ENCODE results near the gene PRSS12.

The PRSS12 gene

DNA sequence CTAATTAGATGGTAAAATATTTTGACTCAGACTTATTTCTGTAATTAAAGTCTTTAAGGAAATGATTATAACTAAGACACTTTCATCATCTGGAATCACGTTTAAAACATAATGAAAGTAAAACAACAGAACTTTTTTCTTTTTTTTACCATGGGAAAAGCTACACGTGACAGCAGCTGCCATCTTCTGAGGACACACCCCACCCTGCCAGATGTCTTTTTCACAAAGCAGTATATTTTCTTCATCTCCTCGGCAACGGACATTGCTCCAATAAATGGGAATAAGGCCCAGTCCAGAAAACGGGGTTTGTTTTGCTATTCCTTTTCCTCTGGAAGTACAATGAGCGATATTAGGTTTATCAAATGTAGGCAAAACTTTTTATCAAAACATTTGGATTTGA is 17.5 kb downstream of the PRSS12 start:
- no peaks in the 10 kb centered on the region for H3K27me3 ChIP-seq (ENCODE audit: control insufficient read depth, insufficient read depth, low read length)
- H3K4me1 ChIP-seq (ENCODE audit: control insufficient read depth, insufficient read depth, low read length): peaks cover 6% of the 10 kb centered on the region
- no peak overlapping the region for H3K9ac ChIP-seq (ENCODE audit: low read length)
- no peaks in the 10 kb centered on the region for H3K9me3 ChIP-seq (ENCODE audit: control insufficient read depth, low read length)
- H3K36me3 ChIP-seq (ENCODE audit: control insufficient read depth, insufficient read depth, low read length): no peaks in the 10 kb centered on the region
- no peak overlapping the region for H3K4me3 ChIP-seq (ENCODE audit: low read length)

- Histone ChIP-seq H3K9me3 (ENCODE audit: control insufficient read depth, low read length) (no peaks in the 10 kb centered on the region), H3K4me3 (ENCODE audit: low read length) (no peak overlapping the region), H3K36me3 (ENCODE audit: control insufficient read depth, insufficient read depth, low read length) (no peaks in the 10 kb centered on the region), H3K27me3 (ENCODE audit: control insufficient read depth, insufficient read depth, low read length) (no peaks in the 10 kb centered on the region), H3K9ac (ENCODE audit: low read length) (no peak overlapping the region), H3K4me1 (ENCODE audit: control insufficient read depth, insufficient read depth, low read length) (no peaks in the 10 kb centered on the region)
Observed at GRCh38 chr4:118331352-118331751, 21.5 kb downstream of the PRSS12 start.

- Histone ChIP-seq H3K9me3 (ENCODE audit: control insufficient read depth, low read length) (no peaks in the 10 kb centered on the region), H3K27me3 (ENCODE audit: control insufficient read depth, insufficient read depth, low read length) (no peaks in the 10 kb centered on the region), H3K36me3 (ENCODE audit: control insufficient read depth, insufficient read depth, low read length) (no peaks in the 10 kb centered on the region), H3K4me3 (ENCODE audit: low read length) (no peak overlapping the region), H3K9ac (ENCODE audit: low read length) (no peak overlapping the region), H3K4me1 (ENCODE audit: control insufficient read depth, insufficient read depth, low read length) (no peaks in the 10 kb centered on the region)
Observed at GRCh38 chr4:118329849-118330248, 23.0 kb downstream of the PRSS12 start.

DNA sequence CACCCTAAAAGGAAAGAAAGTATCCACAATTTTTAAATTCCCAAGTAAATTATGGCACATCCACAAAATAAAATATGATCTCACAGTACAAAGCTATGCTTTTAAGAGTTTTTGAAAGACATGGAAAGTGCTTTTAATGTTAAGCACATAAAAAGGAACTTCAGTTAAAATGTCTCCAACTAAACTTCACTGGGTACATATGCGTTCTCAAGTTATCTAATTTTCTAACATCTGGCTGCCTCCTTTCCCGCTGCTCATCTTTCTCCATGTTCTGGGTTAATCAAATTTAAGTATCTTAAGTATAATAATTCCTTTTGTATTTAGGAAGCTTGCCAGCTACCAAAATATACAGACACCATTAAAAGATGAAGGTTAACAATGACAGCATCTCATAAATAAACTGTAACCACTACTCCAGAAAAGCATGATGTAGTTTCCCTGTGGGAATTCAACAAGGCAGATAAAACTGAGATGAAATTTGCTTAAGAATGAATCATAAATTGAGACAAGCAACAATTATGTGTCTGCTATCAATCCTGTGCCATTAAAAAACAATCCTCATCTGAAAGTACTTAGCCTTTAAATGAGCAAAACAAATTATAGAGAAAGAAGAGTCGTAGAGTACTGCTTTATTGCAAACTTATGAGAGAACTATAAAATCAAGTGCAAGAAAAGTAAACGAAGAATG is 25.1 kb downstream of the PRSS12 start:
- Histone ChIP-seq H3K4me3 (ENCODE audit: low read length) (no peak overlapping the region), H3K27me3 (ENCODE audit: control insufficient read depth, insufficient read depth, low read length) (no peaks in the 10 kb centered on the region), H3K9me3 (ENCODE audit: control insufficient read depth, low read length) (no peaks in the 10 kb centered on the region), H3K36me3 (ENCODE audit: control insufficient read depth, insufficient read depth, low read length) (no peaks in the 10 kb centered on the region), H3K9ac (ENCODE audit: low read length) (no peak overlapping the region), H3K4me1 (ENCODE audit: control insufficient read depth, insufficient read depth, low read length) (no peaks in the 10 kb centered on the region)

DNA sequence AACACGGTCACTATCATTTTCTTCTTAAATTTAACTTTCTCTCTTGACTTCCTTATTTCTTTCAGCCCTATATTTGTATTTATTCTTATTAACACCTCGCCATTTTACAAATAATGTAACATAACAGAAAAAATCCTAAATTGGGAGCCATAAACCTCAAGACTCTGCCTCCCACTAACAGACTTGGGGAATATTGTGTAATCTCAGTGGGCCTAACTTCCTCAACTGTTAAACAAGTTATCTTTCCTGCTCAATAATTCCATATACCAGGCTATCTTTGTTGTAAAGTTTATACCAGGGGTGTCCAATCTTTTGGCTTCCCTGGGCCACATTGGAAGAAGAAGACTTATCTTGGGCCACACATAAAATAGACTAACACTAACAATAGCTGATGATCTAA is 26.2 kb downstream of the PRSS12 start:
- Histone ChIP-seq H3K27me3 (ENCODE audit: control insufficient read depth, insufficient read depth, low read length) (no peaks in the 10 kb centered on the region), H3K9ac (ENCODE audit: low read length) (no peak overlapping the region), H3K4me3 (ENCODE audit: low read length) (no peak overlapping the region), H3K9me3 (ENCODE audit: control insufficient read depth, low read length) (no peaks in the 10 kb centered on the region), H3K36me3 (ENCODE audit: control insufficient read depth, insufficient read depth, low read length) (no peaks in the 10 kb centered on the region), H3K4me1 (ENCODE audit: control insufficient read depth, insufficient read depth, low read length) (no peaks in the 10 kb centered on the region)

DNA sequence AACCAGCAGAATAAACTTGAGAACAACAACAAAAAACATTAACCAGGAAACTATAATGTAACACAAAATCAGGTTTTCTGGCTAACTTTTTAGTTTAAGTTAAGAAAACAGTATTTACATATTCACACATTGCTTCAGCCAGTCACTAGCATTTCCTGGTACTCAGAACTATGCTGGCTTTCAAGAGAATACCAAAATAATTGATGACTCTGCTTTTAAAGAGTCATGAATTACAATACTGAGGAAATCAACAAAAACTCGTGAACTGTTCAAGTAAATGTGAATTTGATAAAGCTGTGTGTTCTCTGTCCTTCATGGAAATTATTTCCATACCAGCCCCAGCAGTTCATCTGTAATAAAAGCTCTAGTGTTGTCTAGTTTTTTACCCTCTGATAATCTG is 27.4 kb downstream of the PRSS12 start:
- no peaks in the 10 kb centered on the region for H3K9me3 ChIP-seq (ENCODE audit: control insufficient read depth, low read length)
- H3K27me3 ChIP-seq (ENCODE audit: control insufficient read depth, insufficient read depth, low read length): no peaks in the 10 kb centered on the region
- no peaks in the 10 kb centered on the region for H3K4me1 ChIP-seq (ENCODE audit: control insufficient read depth, insufficient read depth, low read length)
- H3K4me3 ChIP-seq (ENCODE audit: low read length): no peak overlapping the region
- no peaks in the 10 kb centered on the region for H3K36me3 ChIP-seq (ENCODE audit: control insufficient read depth, insufficient read depth, low read length)
- no peak overlapping the region for H3K9ac ChIP-seq (ENCODE audit: low read length)

DNA sequence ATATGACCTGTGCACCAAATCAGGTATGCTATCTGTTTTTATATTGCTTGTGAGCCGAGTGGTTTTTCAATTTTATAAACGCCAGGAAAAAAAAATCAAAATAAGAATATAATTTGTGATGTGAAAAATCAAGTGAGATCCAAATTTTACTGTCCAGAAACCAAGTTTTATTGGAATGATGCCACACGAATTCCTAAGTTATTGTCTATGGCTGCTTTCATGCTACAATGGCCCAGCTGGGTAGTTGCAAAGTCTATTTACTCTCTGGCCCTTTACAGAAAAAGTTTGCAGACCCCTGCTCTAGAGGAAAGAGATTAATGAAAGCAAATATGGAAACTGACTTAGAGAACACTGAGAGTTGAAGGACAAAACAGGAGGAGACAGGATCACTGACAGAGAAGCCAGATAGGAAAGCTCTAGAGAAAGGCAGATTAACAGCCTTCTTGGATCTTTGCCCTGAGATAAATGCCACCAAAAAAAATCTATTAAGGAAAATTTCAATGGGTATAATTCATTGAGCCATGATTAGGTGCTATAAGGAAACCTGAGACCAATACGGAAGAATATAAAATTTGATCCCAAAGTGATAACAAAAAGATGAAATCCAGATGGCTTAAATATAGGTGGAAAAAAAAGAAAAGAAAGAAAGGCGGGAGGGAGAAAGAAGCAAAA is 29.8 kb downstream of the PRSS12 start:
- H3K27me3 ChIP-seq (ENCODE audit: control insufficient read depth, insufficient read depth, low read length): no peaks in the 10 kb centered on the region
- H3K36me3 ChIP-seq (ENCODE audit: control insufficient read depth, insufficient read depth, low read length): no peaks in the 10 kb centered on the region
- no peaks in the 10 kb centered on the region for H3K9me3 ChIP-seq (ENCODE audit: control insufficient read depth, low read length)
- H3K4me1 ChIP-seq (ENCODE audit: control insufficient read depth, insufficient read depth, low read length): no peaks in the 10 kb centered on the region
- H3K9ac ChIP-seq (ENCODE audit: low read length): no peak overlapping the region
- H3K4me3 ChIP-seq (ENCODE audit: low read length): no peak overlapping the region

GRCh38 chr4:118318931-118319330 is 33.9 kb downstream of the PRSS12 start:
- H3K27me3 ChIP-seq (ENCODE audit: control insufficient read depth, insufficient read depth, low read length): no peaks in the 10 kb centered on the region
- H3K36me3 ChIP-seq (ENCODE audit: control insufficient read depth, insufficient read depth, low read length): no peaks in the 10 kb centered on the region
- no peaks in the 10 kb centered on the region for H3K9me3 ChIP-seq (ENCODE audit: control insufficient read depth, low read length)
- no peak overlapping the region for H3K9ac ChIP-seq (ENCODE audit: low read length)
- H3K4me3 ChIP-seq (ENCODE audit: low read length): no peak overlapping the region
- no peaks in the 10 kb centered on the region for H3K4me1 ChIP-seq (ENCODE audit: control insufficient read depth, insufficient read depth, low read length)

- Histone ChIP-seq H3K4me3 (ENCODE audit: low read length) (no peak overlapping the region), H3K9ac (ENCODE audit: low read length) (no peak overlapping the region), H3K4me1 (ENCODE audit: control insufficient read depth, insufficient read depth, low read length) (no peaks in the 10 kb centered on the region), H3K27me3 (ENCODE audit: control insufficient read depth, insufficient read depth, low read length) (no peaks in the 10 kb centered on the region), H3K9me3 (ENCODE audit: control insufficient read depth, low read length) (no peaks in the 10 kb centered on the region), H3K36me3 (ENCODE audit: control insufficient read depth, insufficient read depth, low read length) (no peaks in the 10 kb centered on the region)
Observed at GRCh38 chr4:118317691-118318090, 35.1 kb downstream of the PRSS12 start.

GRCh38 chr4:118314221-118314620 is 38.6 kb downstream of the PRSS12 start:
- Histone ChIP-seq H3K4me1 (ENCODE audit: control insufficient read depth, insufficient read depth, low read length) (no peaks in the 10 kb centered on the region), H3K36me3 (ENCODE audit: control insufficient read depth, insufficient read depth, low read length) (no peaks in the 10 kb centered on the region), H3K27me3 (ENCODE audit: control insufficient read depth, insufficient read depth, low read length) (no peaks in the 10 kb centered on the region), H3K9me3 (ENCODE audit: control insufficient read depth, low read length) (no peaks in the 10 kb centered on the region), H3K4me3 (ENCODE audit: low read length) (no peak overlapping the region), H3K9ac (ENCODE audit: low read length) (no peak overlapping the region)

DNA sequence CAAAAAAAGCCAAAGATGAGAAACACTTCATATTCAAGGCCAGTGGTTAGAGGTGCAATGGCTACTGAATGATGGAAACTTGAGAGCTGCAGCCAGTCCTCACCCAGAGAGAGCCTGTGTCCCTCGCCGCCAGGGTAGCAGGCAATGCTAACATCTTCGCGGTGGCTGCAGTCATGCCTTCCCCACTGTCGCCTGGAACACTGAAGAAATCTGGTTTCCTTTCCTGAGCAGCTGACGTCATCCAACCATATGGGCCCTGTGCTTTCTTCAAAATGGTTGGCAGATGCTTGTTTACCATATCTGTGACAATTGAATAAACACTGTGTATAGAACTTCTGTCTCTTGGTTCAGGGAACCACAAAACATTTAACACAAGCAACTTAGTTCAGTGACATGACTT is 39.7 kb downstream of the PRSS12 start:
- Histone ChIP-seq H3K4me1 (ENCODE audit: control insufficient read depth, insufficient read depth, low read length) (no peaks in the 10 kb centered on the region), H3K27me3 (ENCODE audit: control insufficient read depth, insufficient read depth, low read length) (no peaks in the 10 kb centered on the region), H3K4me3 (ENCODE audit: low read length) (no peak overlapping the region)

DNA sequence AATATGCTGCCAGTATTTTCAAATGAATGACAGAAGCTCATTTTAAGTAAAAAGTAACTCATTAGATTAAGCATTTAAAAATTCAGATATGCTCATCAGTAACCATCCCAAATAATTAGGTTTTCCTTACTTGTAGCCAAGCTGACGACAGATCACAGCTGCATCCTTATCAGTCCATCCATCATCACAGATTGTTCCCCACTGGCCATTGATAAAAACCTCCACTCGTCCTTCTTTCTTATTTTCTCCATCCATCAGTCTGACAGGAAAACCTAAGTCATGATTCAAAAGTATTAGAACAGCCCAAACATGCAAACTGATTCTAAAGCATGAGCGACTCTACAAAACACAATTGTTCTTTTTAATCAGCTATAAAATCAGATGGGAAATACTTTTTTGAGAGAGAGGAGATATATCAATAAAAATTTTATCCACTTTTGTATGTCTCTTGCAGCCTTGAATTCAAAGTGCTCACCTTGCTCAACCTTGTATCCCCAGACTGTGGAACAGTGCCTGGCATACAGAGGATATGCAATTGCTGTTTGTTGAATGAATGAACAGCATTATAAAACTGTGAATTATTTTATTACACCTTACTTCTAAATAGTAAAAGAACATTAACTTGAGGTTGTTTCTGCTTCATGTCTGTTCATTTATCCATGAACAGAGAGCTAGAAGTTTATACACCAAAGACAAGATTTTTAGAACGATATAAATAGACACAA is 44.3 kb downstream of the PRSS12 start:
- H3K9me3 ChIP-seq (ENCODE audit: control insufficient read depth, low read length): no peaks in the 10 kb centered on the region
- no peaks in the 10 kb centered on the region for H3K36me3 ChIP-seq (ENCODE audit: control insufficient read depth, insufficient read depth, low read length)

More for the DNA sequence above, 39.7 kb downstream of the PRSS12 start:
- no peaks in the 10 kb centered on the region for H3K36me3 ChIP-seq (ENCODE audit: control insufficient read depth, insufficient read depth, low read length)
- no peaks in the 10 kb centered on the region for H3K9me3 ChIP-seq (ENCODE audit: control insufficient read depth, low read length)
- H3K9ac ChIP-seq (ENCODE audit: low read length): no peak overlapping the region

More for the DNA sequence above, 44.3 kb downstream of the PRSS12 start:
- no peaks in the 10 kb centered on the region for H3K27me3 ChIP-seq (ENCODE audit: control insufficient read depth, insufficient read depth, low read length)
- no peaks in the 10 kb centered on the region for H3K4me1 ChIP-seq (ENCODE audit: control insufficient read depth, insufficient read depth, low read length)
- no peak overlapping the region for H3K4me3 ChIP-seq (ENCODE audit: low read length)
- H3K9ac ChIP-seq (ENCODE audit: low read length): no peak overlapping the region
